GM21717 (cell line): ENCODE results near the gene MAP3K19.
A peak's percentile ranks its signal among the peaks of the same experiment; 100 is the strongest.
"Not testable (repeated sequence)": the region's sequence is repeated elsewhere in the genome, so short reads cannot be mapped to it uniquely, and the experiment has no call there.

Experiments used
- ATAC-seq: cut with Tn5 transposase; IDR thresholded peaks from one replicate; pipeline ENCODE4 v1.9.1; 2021; ENCODE audit warnings: mild to moderate bottlenecking, moderate library complexity; ENCODE audit not compliant: unreplicated experiment

MAP3K19 gene

DNA sequence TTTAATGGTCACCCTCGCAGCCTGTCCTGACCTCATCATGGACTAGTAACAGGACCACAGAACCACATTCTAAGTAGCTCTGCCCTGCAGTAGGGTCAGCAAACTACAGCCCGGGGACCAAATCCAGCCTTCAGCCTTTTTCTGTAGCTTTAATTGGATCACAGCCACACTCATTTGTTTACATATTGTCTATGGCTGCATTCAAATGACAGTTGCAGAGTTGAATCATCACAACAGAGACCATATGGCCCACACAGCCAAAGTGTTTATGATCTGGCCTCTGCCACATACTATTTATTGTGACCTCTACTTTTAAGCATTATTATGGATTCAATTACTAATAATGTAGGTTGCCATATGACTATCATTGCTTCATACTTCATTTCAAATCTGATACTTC lies 47.7 kb downstream of the MAP3K19 start:
- ATAC-seq, result no peak

DNA sequence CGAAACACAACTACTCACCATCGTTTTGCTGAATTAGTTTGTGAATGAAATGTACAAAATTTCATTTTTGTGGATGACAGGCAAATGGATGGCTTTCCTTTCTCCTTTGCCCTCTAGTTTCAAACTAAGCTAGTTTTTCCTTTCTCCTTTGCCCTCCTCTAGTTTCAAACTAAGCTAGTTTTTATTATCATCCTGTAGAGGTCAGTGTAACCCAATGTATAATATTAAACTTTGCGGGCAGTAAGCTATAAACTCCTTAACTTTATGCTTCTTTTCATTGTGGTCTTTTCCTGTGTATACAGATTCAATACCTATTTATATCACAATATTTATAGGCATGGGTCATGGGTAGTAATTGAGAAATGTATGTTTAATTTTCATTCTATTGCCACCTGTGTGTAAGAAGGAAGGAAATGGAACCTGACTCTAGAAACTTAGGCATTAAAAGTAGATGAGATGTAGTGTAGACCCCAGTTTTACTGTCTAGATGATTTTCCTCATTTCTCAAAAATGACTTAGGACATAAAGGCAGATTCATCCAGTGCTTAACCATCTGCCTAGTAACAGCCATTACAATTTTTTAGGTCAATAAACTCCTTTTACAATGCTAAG lies 58.1 kb downstream of the MAP3K19 start:
- no peak for ATAC-seq

DNA sequence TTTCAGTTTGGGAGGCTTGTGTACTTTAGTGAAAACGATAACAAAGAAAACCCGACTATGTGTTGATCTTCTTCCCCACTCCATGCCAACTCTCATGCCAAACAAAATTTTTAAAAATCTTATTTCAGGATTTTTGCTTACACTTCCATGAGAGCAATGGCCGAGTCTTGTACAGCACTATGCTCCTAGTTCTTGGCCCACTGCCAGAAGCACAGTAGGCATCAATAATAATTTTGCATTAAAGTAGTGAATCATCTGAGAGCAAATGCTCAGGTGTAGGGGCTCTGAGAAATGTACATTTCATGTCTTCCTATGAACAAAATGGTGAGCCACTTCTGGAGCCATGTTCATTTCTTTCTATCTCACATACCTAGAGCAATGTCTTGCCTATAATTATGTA lies 62.2 kb downstream of the MAP3K19 start:
- no peak for ATAC-seq

DNA sequence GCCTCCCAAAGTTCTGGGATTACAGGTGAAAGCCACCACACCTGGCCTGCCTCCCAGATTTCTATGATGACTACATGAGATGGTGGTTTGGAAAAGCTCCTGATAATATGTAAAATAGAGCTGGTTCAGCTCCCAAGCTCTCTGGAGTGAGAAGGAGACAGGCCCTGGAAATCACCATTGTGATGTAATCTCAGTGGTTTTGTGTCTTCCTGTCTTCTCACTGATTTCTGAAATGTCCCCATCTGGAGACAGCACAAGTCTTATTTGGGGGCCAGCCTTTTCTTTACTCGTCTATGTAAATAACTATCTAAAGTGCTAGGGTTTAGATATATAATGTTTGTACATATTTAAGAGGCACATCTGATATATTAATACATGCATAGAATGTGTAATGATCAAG lies 64.6 kb downstream of the MAP3K19 start:
- ATAC-seq, result no peak

DNA sequence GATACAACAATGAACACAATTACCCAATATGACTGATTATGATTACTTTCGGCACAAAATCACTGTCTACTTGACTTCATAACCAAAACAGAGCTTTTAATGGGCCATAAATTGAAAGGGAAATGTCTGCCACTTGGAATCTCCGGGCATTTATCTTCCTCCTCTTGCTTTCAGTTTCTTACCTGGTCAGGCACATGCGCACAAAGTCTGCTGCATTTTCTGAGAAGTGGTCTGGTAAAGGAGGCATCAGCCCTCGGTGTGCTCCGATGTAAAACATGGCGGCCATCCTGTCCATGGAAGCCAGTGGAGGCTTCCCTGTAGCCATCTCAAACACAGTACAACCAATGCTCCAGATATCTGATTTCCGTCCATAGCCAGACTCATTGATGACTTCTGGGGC lies 66.6 kb downstream of the MAP3K19 start:
- ATAC-seq, result no peak

DNA sequence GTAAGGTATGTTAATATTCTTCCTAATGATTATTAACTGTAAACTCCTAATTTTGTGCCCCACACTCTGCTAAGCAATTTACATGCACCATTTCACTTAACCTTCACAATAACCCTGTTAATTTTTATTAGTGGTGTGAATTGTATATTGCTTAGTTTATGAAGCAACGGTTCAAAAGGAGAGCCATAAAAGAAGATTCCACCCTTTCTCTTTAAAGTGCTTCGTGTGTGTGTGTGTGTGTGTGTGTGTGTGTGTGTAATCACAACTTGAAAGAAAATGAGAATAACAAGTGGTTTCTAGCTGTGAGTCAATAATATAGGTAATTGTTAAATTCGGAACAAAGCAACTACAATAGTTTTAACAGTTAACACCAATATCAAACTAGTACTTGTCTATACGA lies 68.0 kb downstream of the MAP3K19 start:
- ATAC-seq, result no peak

DNA sequence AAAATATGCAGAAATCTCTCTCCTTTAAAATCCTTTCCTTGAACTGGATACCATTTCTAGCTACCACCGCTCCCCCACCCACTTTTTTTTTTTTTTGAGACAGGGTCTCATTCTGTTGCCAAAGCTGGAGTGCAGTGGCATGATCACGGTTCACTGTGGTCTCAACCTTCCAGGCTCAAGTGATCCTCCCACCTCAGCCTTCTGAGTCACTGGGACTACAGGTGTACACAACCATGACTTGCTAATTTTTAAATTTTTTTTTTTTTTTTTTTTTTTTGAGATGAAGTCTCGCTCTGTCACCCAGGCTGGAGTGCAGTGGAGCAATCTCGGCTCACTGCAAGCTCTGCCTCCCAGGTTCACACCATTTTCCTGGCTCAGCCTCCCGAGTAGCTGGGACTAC lies 70.1 kb downstream of the MAP3K19 start:
- not testable (repeated sequence) for ATAC-seq

DNA sequence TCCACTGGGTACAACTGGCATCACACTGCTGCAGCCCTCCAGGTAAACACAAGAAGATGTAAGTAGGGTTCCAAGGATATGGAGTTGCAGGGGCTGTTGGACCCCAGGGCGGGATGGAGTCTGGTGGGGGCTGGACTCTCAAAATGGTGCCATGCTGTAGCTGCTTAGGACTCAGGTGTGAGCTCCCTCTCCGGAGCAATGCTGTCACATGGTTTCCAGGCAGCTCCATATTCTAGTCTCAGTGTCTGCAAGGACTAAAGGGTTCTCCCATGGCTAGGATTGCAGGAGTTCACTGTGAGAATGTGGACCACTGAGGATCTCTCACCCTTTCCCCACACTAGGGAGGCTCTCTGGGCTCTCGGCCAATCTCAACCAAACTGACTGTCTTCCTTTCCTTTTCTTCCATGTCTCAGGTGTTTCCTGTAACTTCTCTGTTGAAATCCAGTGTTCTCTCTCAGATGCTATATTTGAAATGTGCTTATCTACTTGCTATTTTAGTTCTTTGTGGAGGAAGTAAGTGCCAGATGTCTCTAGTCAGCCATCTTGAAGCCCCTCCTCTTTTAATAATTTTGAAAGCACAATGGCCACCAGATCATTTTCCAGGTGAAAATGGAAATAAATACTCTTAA lies 71.1 kb downstream of the MAP3K19 start:
- ATAC-seq, result no peak

DNA sequence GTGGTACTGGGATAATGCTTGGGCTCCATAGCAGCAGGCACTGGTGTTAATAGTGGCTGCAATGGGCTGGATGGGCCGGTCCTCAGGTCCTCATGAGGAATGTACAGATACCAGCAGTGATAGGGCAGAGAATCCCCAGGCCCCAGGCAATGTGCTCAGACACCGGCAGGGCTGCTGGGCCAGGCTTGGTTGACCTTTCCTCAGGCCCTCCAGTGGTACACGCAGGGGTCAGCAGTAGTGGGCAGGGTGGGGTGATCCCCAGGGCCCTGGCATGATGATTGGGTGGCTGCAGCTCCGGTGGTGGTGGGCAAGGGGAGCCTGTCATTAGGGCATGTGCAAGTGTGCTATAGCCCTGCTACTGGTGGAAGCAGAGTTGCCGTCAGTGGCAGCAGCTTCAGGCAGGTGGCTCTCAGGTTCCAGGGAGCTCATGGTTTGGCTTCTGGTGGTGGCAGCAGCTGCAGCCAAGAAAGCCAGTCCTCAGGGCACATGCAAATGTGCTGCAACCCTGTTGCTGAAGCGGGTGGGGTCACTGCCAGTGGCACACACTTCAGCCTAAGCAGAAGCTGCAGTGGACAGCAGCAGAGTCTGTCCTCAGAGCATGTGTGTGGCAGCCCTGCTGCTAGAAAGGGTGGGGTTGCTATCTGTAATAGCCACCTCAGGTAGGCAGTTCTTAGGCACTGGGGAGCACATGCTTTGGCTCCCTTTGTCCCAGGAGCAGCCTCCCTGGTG lies 71.8 kb downstream of the MAP3K19 start:
- ATAC-seq, result no peak

DNA sequence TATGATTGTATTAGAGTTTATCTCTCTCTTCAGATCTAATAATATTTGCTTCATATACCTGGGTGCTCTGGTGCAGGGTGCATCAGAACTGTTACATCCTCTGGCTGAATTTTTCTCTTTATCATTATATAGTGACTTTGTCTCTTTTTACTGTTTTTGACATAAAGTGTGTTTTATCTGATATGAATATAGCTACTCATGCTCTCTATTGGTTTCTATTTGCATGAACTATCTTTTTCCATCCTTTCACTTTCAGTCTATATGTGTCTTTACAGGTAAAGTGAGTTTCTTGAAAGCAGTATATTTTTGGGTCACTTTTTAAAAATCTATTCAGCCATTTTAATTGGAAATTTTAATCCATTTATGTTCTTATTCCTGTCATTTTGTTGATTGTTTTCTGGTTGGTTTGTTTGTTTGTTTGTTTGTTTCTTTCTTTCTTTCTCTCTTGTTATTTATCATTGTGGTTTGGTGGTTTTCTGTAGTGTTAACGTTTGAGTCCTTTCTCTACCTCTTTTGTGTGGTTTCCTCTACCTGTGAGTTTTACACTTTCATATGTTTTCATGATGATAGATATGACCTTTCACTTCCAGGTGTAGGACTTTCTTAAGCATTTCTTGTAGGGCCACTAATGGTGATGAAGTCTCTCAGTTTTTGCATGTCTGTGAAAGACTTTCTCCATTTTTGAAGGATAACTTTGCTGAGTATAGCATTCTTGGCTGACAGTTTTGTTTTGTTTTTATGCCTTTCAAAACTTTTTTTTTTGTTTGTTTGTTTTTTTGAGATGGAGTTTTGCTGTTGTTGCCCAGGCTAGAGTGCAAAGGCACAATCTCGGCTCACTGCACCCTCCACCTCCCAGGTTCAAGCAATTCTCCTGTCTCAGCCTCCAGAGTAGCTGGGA lies 73.8 kb downstream of the MAP3K19 start:
- peak; percentile 78 for ATAC-seq

DNA sequence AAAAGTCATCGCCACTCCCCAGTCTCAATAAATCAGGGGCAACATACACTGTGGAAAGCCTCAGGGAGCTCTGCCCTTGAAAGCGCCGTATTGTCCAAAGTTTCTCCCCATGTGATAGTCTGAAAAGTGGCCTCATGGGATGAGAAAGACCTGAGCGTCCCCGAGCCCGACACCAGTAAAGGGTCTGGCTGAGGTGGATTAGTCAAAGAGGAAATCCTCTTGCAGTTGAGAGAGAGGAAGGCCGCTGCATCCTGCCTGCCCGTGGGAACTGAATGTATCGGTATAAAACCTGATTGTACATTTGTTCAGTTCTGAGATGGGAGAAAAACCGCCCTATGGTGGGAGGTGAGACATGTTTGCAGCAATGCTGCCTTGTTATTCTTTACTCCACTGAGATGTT lies 80.1 kb downstream of the MAP3K19 start:
- ATAC-seq, result not testable (repeated sequence)

DNA sequence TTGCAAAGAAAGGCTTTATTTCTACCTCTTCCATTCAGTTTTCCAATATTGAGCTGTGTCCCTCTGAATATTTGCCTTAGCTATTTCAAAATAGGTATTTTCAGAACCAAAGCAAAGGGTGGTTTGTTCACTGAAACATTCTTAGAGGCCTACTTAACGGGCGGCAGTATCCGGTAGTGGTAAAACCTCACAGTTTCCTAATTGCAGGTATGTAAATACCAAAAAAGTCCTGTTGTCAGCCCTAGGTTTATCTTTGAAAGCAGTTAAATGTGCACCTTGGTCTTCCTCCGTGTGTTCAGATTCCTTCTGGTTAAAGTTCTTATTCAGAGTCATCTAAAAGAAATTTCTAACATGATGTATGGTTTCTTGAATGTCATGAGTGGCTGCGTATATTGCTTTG lies 89.8 kb downstream of the MAP3K19 start:
- ATAC-seq, result no peak

DNA sequence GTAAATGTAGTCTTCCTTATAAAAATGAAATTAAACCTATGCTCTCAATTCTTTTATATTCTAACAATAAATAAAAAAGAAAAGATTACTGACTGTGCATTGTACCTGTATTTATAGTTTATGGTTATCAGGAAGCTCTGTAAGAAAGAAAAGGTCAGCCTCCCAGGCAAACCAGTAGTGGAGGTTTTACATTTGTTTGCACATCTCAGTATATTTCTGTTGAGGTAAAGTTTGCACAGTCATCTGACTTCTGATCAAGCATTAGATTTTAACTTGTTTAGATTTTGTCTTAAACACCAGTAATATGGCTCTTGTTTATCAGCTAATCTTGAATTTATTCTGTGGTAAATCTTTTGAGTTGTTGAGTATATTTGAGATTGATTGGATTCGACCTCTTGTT lies 91.5 kb downstream of the MAP3K19 start:
- ATAC-seq, result no peak

DNA sequence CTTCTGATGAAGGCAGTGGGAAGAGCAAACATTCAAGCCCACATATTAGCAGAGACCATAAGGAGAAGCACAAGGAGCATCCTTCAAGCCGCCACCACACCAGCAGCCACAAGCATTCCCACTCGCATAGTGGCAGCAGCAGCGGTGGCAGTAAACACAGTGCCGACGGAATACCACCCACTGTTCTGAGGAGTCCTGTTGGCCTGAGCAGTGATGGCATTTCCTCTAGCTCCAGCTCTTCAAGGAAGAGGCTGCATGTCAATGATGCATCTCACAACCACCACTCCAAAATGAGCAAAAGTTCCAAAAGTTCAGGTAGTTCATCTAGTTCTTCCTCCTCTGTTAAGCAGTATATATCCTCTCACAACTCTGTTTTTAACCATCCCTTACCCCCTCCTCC lies 93.2 kb downstream of the MAP3K19 start:
- ATAC-seq, result no peak

DNA sequence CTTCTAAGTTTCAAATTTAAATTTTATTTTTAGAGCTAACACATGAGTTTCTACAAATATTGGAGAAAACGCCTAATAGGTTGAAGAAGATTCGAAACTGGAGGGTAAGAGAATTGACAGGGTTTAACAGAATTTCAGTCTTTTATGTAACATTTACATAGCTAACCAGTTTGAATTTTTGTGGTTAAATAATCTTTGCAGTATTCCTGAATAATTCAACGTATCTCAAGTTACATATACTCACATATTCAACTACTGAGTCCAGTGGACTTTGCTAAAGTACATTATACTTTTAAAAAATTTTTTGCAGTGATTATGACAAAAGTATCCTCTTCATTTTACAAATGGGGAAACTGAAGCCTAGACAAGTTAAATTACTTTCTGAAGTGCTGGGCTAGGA lies 94.6 kb downstream of the MAP3K19 start:
- ATAC-seq, result no peak

DNA sequence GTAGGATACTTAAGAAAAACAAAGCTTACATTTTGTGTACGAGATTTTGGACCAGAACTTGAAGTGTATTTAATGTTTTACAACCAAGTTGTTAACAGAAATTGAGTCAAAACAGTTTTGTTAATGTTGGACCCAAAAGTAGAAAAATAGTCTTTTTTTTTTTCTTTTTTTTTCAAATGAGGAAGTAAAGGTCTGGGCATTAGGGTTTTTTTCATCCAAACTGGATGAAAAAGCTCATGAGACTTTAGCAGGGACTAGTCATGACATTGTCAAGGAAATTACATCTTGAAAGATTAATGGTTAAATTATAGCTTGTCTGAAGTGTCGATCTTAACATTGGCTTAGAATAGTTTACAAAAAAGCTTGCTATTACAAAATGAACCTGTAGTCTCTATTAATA lies 96.4 kb downstream of the MAP3K19 start:
- no peak for ATAC-seq

DNA sequence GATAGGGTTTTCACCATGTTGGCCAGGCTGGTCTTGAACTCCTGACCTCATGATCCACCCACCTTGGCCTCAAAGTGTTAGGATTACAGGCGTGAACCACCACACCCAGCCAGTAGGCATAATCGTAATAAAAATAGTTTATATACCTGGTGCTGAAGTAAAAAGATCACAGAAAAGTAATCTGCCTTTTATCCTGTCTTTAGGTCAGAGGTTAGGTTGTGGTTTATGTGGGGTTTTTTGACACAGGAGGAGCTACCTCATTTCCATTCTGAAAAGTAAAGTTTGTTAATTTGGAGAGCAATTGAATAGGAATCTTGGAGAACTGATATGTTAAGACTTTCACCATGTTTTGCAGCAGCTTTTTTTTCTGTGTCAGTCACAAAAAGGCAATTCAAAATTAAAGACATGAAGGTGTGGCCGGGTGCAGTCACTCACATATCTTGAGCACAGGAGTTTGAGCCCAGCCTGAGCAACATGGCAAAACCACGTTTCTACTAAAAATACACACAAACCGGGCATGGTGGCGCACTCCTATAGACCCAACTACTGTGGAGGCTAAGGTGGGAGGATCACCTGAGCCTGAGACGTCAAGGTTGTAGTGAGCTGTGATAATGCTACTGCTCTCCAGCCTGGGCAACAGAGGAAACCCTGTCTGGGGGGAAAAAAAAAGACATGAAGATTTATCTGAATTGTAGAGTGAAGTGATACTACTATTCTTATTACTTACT lies 97.1 kb downstream of the MAP3K19 start:
- ATAC-seq, result no peak

DNA sequence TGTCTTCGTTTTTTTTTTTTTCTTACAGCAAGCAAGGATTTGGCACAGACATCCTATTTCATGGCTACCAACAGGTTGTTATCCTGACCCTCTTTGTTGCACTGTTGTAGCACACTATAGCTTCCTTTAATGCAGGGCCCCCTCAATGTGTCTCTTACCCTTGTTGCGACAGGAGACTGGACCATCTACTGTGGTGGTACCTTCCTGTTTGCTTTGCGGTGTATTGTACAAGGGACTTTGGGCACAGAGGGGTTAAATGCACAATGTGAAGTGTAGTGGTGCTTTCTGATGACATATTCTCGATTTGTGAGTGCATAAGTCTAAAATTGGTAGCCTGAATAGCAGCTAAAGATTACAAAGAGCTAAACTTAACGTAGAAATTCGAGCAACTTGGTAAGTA lies 101.2 kb downstream of the MAP3K19 start:
- no peak for ATAC-seq

DNA sequence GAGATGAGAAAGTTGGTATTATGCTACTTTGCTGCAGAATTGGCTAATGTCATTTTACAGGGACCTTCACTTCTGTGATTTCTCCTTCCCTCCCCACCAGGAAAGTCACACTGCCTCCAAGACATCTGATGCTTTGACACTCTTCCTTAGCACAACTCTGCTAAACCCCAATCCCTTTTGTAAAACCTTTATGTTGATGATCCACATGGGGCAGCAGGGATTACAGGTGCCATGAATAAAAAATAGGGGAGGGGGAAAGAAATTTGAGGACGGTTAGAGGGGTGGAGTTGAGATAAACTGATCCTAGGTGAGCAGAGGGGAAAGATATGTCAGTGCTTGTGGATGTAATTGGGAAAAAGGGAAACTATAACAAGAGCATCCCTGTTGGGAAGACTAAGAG lies 102.3 kb downstream of the MAP3K19 start:
- ATAC-seq, result no peak

DNA sequence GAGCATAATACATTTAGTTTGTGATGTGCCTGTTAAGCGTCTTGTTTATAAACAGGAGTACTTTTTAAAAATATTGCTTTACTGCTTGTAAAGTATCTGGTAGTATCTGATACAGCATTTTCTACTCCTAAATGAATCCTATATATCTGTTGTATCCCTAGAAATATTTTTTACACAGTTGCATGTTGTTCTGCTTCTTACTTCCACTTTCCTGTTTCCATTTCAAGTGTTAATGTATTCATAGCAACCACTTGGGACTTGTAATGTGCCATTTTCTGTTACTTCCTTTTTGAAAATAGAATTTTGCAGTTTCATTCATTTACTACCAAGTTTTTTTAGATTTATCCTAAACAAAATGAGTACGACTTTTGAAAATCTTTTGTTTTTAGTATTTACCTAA lies 103.7 kb downstream of the MAP3K19 start:
- ATAC-seq, result peak; percentile 88

DNA sequence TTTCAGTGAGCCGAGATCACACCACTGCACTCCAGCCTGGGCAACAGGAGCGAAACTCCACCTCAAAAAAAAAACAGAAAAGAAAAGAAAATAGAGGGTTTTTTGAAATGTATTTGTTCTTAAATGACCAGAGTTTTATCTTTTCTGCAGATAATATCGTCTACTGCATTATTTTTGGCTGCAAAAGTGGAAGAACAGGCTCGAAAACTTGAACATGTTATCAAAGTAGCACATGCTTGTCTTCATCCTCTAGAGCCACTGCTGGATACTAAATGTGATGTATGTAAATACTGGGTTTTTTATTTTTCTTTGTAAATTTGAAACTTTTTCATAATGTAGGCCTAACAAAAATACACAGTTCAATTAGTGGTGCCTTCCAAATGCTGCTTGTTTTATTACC lies 110.6 kb downstream of the MAP3K19 start:
- ATAC-seq, result no peak
